DOHH2 (cell line): Measurements from ENCODE around the gene XRCC6.
"Not testable (repeated sequence)": the region's sequence is repeated elsewhere in the genome, so short reads cannot be mapped to it uniquely, and the experiment has no call there.

Experiments used
- H3F3A ChIP-seq: fragments of 200-600 bp; sonication (generic), shearing (Covaris generic); 2 replicates; pipeline ENCODE4 v1.6.0; 2016; ENCODE audit warnings: antibody characterized with exemption, mild to moderate bottlenecking; ENCODE audit not compliant: control insufficient read depth, insufficient read depth
- H3K27ac ChIP-seq: fragments of 200-600 bp; sonication (generic); 2 replicates; pipeline ENCODE4 v1.5.1; 2014; ENCODE audit warnings: low read depth, mild to moderate bottlenecking, low read length, moderate library complexity
- H3K27me3 ChIP-seq: fragments of 200-600 bp; sonication (generic); 2 replicates; pipeline ENCODE4 v1.6.1; 2014; ENCODE audit warnings: mild to moderate bottlenecking, low read length, mixed read lengths; ENCODE audit not compliant: control insufficient read depth
- H3K36me3 ChIP-seq: fragments of 200-600 bp; sonication (generic); 2 replicates; pipeline ENCODE4 v1.6.1; 2014; ENCODE audit warnings: mild to moderate bottlenecking, low read length, moderate library complexity, mixed read lengths; ENCODE audit not compliant: control insufficient read depth
- H3K4me1 ChIP-seq: fragments of 200-600 bp; sonication (generic); 2 replicates; pipeline ENCODE4 v1.6.1; 2014; ENCODE audit warnings: mild to moderate bottlenecking, low read length, mixed read lengths; ENCODE audit not compliant: control insufficient read depth
- H3K4me2 ChIP-seq: fragments of 200-600 bp; sonication (generic); 2 replicates; pipeline ENCODE4 v1.6.0; 2014; ENCODE audit warnings: mild to moderate bottlenecking, low read length, moderate library complexity
- H3K4me3 ChIP-seq: fragments of 200-600 bp; sonication (generic); 2 replicates; pipeline ENCODE4 v1.5.1; 2014; ENCODE audit warnings: mild to moderate bottlenecking, low read length, mixed read lengths
- H3K79me2 ChIP-seq: fragments of 200-600 bp; sonication (generic); 2 replicates; pipeline ENCODE4 v1.6.1; 2014; ENCODE audit warnings: mild to moderate bottlenecking, low read length, mixed read lengths; ENCODE audit not compliant: control insufficient read depth
- H3K9me2 ChIP-seq: fragments of 200-600 bp; sonication (generic); replicated peaks from 2 replicates; pipeline ENCODE4 v1.6.1; 2014; ENCODE audit warnings: mild to moderate bottlenecking, low read length, mixed read lengths; ENCODE audit not compliant: control insufficient read depth
- H3K9me3 ChIP-seq: fragments of 200-600 bp; sonication (generic); 2 replicates; pipeline ENCODE4 v1.6.1; 2014; ENCODE audit warnings: antibody characterized with exemption, low read length, mixed read lengths; ENCODE audit not compliant: control insufficient read depth, insufficient read depth
- H4K20me1 ChIP-seq: fragments of 200-600 bp; sonication (generic); 2 replicates; pipeline ENCODE4 v1.6.0; 2014; ENCODE audit warnings: low read depth, mild to moderate bottlenecking, antibody characterized with exemption, low read length, moderate library complexity; ENCODE audit not compliant: control insufficient read depth, insufficient read depth
- CTCF ChIP-seq: fragments of 200-600 bp; sonication (generic); IDR thresholded peaks from one replicate; pipeline ENCODE4 v1.5.1; 2014; ENCODE audit warnings: antibody characterized with exemption, mild to moderate bottlenecking, low read depth, low read length; ENCODE audit not compliant: poor library complexity, severe bottlenecking
- EZH2phosphoT487 ChIP-seq: fragments of 200-600 bp; sonication (generic); IDR thresholded peaks from 2 replicates; pipeline ENCODE4 v1.6.1; 2017; ENCODE audit warnings: borderline replicate concordance, mild to moderate bottlenecking, antibody characterized with exemption, low read length, moderate library complexity, mixed read lengths

XRCC6 gene

DNA sequence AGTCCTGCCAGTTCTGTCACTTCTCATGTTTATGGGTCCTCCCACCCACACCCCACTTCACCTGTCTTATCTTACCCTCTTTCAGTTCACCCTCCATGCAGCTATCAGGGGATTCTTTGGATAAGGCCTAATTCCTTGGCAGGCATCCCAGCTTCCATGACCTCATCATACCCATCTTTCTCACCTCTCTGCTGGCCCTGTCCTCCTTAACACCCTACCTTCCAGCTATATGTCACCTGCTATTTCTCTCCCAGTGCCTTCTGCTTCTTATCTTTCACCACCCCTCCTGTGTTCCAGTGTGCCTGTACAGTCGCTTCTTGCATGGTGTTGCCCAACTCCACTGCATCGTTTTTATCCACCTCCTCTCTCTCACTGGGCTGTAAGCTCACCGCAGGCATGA lies 39.3 kb downstream of the XRCC6 start:
- Histone ChIP-seq H3K36me3 (peaks cover 94% of the 10 kb centered on the region), H3K79me2 (no peaks in the 10 kb centered on the region), H3K4me3 (no peak overlapping the region), H4K20me1 (peaks cover 4% of the 10 kb centered on the region; the same call in 1 of the 2 replicates), H3F3A (peaks cover 42% of the 10 kb centered on the region), H3K27ac (no peak overlapping the region), H3K4me2 (no peak overlapping the region), H3K27me3 (no peaks in the 10 kb centered on the region), H3K9me2 (no peaks in the 10 kb centered on the region), H3K4me1 (no peaks in the 10 kb centered on the region), H3K9me3 (no peaks in the 10 kb centered on the region)
- no peak for TF ChIP-seq CTCF
- no peak for TF ChIP-seq EZH2phosphoT487

DNA sequence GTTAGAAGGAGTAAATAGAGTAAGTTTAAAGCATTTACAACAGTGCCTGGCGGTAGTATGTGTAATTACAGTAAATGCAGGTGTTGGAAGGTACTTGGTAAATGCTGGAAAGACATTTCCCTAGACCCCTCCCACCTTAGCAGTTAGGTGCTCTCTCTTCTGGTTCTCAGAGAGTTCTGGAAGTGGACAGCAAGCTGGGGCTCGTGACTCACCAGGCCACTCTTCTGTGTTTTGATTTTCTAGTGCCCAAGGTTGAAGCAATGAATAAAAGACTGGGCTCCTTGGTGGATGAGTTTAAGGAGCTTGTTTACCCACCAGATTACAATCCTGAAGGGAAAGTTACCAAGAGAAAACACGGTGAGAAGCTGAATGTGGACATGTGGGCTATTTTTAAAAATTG lies 40.0 kb downstream of the XRCC6 start:
- Histone ChIP-seq H3K79me2 (no peaks in the 10 kb centered on the region), H3K9me3 (no peaks in the 10 kb centered on the region), H3K4me2 (no peak overlapping the region), H3F3A (peaks cover 42% of the 10 kb centered on the region), H3K27ac (no peak overlapping the region), H3K4me3 (no peak overlapping the region), H3K9me2 (no peaks in the 10 kb centered on the region), H3K27me3 (no peaks in the 10 kb centered on the region), H3K4me1 (peaks cover under 1% of the 10 kb centered on the region), H3K36me3 (peaks cover 89% of the 10 kb centered on the region), H4K20me1 (peaks cover 4% of the 10 kb centered on the region; the same call in 1 of the 2 replicates)
- no peak for TF ChIP-seq CTCF
- TF ChIP-seq EZH2phosphoT487, result no peak

GRCh38 chr22:41661713-41662112 lies 40.6 kb downstream of the XRCC6 start:
- peaks cover 85% of the 10 kb centered on the region for H3K36me3 ChIP-seq
- H4K20me1 ChIP-seq, result peaks cover 4% of the 10 kb centered on the region; the same call in 1 of the 2 replicates
- H3K27ac ChIP-seq, result no peak overlapping the region
- H3K4me3 ChIP-seq, result no peak overlapping the region
- H3K9me2 ChIP-seq, result no peaks in the 10 kb centered on the region
- H3K4me1 ChIP-seq, result peaks cover 6% of the 10 kb centered on the region
- H3K79me2 ChIP-seq, result no peaks in the 10 kb centered on the region
- H3K9me3 ChIP-seq, result no peaks in the 10 kb centered on the region
- H3K4me2 ChIP-seq, result no peak overlapping the region
- TF ChIP-seq CTCF (no peak), EZH2phosphoT487 (no peak)
- H3F3A ChIP-seq, result peaks cover 42% of the 10 kb centered on the region
- no peaks in the 10 kb centered on the region for H3K27me3 ChIP-seq

DNA sequence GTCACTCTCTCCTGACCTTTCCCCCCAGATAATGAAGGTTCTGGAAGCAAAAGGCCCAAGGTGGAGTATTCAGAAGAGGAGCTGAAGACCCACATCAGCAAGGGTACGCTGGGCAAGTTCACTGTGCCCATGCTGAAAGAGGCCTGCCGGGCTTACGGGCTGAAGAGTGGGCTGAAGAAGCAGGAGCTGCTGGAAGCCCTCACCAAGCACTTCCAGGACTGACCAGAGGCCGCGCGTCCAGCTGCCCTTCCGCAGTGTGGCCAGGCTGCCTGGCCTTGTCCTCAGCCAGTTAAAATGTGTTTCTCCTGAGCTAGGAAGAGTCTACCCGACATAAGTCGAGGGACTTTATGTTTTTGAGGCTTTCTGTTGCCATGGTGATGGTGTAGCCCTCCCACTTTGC lies 42.5 kb downstream of the XRCC6 start:
- peaks cover 18% of the 10 kb centered on the region for H3K4me1 ChIP-seq
- H3K4me2 ChIP-seq, H3K9me2 ChIP-seq, H3K27ac ChIP-seq, H3K9me3 ChIP-seq, H4K20me1 ChIP-seq, H3K79me2 ChIP-seq, H3K4me3 ChIP-seq, H3K27me3 ChIP-seq: not testable (repeated sequence)
- H3F3A ChIP-seq, result peaks cover 50% of the 10 kb centered on the region
- peaks cover 70% of the 10 kb centered on the region for H3K36me3 ChIP-seq
